ENCODE measurements around the gene TXNDC12.
"Not testable (repeated sequence)": the region's sequence is repeated elsewhere in the genome, so short reads cannot be mapped to it uniquely, and the experiment has no call there.

Gene TXNDC12

GRCh38 chr1:52045666-52046195, 9.3 kb downstream of the TXNDC12 start:
- DNase-seq = not testable (repeated sequence)

- no peak for DNase-seq
These were observed 9.8 kb downstream of the TXNDC12 start for GRCh38 chr1:52045236-52045635.

GRCh38 chr1:52041551-52042185, 13.3 kb downstream of the TXNDC12 start:
- no peak for DNase-seq

GRCh38 chr1:52037909-52038308, 17.1 kb downstream of the TXNDC12 start:
- DNase-seq = no peak

DNA sequence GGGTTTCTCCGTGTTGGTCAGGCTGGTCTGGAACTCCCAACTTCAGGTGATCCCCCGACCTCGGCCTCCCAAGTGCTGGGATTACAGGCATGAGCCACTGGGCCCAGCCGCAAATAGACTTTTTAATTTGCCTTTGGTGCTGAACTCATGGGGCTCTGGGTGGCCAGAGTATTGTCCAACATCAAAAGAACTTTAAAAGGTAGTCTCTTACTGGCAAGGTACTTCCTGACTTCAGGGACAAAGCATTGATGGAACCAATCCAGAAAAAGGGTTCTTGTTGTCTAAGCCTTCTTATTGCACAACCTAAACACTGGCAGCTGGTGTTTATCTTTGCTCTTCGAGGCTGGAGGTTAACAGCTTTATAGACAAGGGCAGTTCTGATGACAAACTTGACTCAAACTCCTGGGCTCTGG, 17.6 kb downstream of the TXNDC12 start:
- no peak for DNase-seq

GRCh38 chr1:52034050-52034384, 21.0 kb downstream of the TXNDC12 start:
- no peak for DNase-seq

DNA sequence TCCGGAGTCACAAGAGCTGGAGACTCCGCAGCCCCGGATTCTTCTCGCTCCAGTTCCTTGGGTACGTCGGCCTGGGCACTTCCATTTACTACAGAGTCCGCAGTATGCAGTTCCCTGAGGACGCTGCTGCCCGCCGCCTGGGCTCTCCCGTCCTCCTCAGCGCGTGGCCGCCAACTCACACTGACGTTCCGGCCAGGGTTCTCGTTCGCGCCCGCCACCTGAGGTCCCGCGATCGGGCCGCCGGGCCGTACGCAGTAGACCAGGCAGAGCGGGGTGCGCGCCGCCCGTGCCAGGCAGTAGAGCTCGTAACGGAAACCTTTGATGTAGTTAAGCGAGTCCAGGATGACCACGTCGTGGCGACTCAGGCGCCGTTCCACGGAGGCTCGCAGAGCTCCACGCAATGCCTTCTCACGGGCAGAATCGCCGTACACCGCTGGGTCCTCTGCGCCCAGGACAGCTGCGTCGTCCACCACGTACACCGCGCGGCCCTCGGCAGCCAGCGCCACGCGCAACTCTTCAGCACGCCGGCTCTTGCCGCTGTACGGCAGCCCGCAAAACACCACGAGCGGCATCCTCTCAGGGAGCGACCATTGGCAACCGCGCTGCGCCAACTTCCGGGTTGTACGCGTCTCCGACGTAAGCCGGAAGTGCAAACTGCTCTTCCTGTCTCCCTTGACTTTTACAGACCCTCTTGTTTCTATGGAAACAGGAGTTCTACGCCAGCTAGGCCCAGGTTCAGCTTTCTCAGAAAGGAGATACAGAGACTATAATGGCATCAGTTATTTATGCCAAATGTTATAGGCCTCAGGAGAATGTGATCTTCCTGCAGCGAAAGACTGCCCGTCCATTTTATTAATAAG, 21.6 kb downstream of the TXNDC12 start, which contains the start of gene KTI12:
Gene KTI12, minus strand, starts transcription at position 621 of the 860 bp plus-strand sequence. Its CDS starts 49 bp downstream, at position 572.
- DNase-seq = peak; percentile 62

DNA sequence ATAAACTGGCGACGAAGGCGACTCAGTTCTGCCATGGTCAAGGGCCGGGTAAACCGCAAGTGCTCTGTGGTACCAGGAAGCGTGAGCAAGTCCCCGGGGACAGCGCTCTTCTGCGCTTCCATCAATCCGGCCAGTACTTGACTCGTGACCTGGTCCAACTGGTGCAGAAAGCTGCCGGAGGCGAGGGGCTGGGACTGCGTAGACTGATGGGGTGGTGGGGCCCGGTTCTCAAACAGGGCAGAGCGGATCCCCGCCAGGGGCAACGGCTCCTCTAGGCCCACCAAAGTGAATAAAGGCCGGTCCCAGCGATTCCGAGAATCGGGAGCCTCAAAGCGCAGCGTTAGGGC, 22.2 kb downstream of the TXNDC12 start:
- no peak for DNase-seq

DNA sequence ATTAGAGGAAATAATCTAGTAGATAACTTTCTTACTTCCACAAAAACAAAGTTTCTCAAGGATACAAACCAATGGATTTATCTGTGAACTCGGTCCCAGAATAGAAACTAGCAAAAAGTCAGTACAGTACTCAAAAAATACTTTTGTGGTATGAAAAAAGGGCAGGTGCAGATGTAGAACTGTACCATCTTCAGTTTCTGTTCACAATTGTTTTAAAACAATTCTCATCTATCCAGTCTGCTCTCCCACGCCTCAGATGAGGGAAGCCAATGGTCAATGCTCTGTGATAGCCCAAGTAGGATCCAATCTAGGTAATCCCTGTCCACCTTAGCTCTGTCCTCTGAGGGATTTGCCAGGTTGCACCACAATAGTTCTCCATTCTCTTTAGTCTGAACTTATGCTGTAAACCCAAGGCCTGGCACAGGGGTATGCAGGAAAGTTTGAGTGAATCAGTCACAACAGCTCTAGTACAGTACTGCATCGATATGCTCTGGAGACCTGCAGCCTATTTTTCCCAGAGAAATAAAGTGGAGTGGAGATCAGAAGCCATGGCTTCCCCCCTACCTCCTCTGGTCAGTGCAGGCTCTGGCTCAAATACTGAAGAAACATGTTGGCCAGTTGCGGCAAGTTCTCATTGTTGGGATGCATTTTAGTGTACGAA, 22.7 kb downstream of the TXNDC12 start:
- no peak for DNase-seq

GRCh38 chr1:52028839-52029238, 26.2 kb downstream of the TXNDC12 start:
- DNase-seq = not testable (repeated sequence)

DNA sequence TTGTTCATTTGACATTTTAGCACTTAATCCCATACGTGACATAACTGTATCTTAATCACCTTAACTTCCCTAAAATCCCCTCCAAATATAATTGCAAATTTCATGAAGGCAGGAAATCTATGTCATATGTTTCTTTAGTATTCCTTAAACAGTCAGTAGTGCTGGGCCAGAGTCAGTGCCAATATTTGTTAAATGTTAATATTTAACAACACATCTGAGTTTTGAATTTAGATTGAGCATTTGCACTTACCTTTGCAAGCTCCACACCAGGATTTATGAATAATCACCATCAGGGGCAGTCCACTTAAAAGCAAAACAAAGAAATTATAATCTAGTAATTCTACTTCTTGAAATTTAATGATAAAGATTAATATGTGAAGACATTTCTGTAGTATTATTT, 26.7 kb downstream of the TXNDC12 start:
- DNase-seq = no peak

DNA sequence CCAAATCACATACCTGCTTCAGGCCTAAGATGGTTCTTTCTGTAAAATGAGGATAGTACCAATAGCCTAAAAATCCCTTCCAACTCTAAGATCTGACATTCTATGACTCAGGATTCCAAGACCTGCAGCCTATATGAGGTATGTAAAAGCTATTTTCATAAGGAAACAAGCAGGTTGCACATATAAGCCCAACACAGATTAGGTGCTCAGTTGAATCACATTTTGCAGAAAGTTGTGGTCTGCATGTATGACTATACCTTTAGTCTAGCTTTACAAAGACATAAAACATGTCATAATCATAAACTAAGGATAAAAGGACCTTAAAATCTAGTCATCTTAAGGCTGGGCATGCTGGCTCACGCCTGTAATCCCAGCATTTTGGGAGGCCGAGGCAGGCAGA, 28.7 kb downstream of the TXNDC12 start:
- DNase-seq = no peak

GRCh38 chr1:52022133-52022532, 32.9 kb downstream of the TXNDC12 start:
- DNase-seq = no peak

DNA sequence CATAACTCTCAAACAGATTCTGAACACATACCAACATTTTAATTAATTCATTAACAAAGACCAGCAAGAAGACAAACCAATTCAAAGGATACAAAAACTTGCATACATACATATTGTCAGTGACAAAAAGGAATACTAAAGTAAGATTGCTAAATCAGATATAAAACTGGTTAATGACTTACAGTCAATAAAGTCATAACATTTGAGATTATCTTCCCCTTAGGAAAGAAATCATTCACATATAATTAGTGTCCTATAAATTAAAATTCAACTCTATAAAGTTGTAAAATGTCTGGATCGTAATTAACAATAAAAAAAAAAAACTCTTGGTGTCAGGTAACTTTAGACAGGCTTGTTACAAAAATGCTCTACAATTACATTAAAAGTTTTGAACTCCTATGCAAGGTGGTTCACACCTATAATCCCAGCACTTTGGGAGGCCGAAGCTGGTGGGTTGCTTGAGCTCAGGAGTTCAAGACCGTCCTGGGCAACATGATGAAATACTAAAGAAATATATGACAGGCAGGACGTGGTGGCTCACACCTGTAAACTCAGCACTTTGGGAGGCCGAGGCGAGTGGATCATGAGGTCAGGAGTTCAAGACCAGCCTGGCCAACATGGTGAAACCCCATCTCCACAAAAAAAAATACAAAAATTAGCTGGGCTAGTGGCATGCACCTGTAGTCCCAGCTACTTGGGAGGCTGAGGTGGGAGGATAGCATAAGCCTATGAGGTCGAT, 46.8 kb downstream of the TXNDC12 start:
- DNase-seq = no peak

- DNase-seq = no peak
These were observed 47.6 kb downstream of the TXNDC12 start for GRCh38 chr1:52007215-52008002.

- not testable (repeated sequence) for DNase-seq
These were observed 48.9 kb downstream of the TXNDC12 start for GRCh38 chr1:52006081-52006553.

- not testable (repeated sequence) for DNase-seq
These were observed 49.4 kb downstream of the TXNDC12 start for GRCh38 chr1:52005548-52005947.

GRCh38 chr1:52003877-52004276, 51.1 kb downstream of the TXNDC12 start:
- DNase-seq = no peak

- peak; percentile 77 for DNase-seq
These were observed 52.7 kb downstream of the TXNDC12 start for GRCh38 chr1:52002038-52002917.

DNA sequence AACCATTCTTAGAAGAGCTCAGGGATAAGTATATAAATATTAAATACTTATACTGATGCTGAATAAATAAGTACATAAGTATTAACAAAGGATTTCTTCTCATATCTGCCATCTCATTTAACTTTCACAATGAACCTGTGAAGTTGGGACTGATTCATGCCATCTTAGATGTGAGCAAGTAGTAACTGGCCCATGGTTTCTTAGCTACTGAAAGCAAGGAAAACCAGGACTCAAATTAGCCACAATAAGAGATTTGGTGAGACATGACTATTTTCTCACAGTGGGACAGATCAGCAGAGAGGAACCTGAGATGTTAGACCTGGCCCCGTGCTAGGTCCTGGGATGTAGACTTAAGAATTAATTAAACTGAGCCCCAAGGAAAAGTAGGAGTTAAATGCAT, 56.3 kb downstream of the TXNDC12 start:
- DNase-seq = no peak

DNA sequence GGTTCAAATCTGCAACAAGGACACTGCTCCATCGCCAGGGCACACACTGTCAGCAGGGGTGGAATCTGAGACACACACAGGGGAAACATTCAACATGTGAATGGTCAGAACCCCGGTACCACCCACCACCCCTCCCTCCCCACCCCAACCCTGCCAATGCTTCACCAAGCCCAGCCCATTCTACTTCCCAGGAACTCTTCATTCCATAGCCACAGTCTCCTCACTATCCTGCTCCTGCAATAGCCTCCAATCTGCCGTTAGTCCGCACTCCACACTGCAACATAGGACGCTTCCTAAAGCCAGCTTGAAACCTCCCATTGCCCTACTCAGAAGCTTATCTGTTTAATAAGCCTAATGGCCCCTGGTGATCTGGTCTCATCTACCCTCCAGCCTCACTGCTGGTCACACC, 57.0 kb downstream of the TXNDC12 start:
- no peak for DNase-seq
